GM12878 (cell line): Measurements from ENCODE around the gene CRYBA1. TPM values are rescaled to one million over a fixed set of nuclear protein-coding genes. Genes with fewer than 3 reads are reported as not detected.

Experiments used
- ATAC-seq: fragments of 200-7000 bp; cut with Tn5 transposase; 3 replicates; pipeline ENCODE4 v1.9.1; 2020; ENCODE audit warnings: mild to moderate bottlenecking, moderate library complexity
- BruUV-seq: library from RNA; stranded (reverse); fragments of 400-500 nt; replicated peaks from 2 replicates; lab custom pipeline; 2021; lab: Mats Ljungman, UMichigan
- CTCF ChIA-PET: fragments of 300-600 bp; sonication (Branson Sonifier 250); formaldehyde crosslinking; extraction: SDS; loops from one replicate; lab custom pipeline; 2021; ENCODE audit warnings: inconsistent platforms; lab: Yijun Ruan, JAX
- POLR2A ChIA-PET: fragments of 350-600 bp; formaldehyde crosslinking; extraction: SDS; loops from one replicate; lab custom pipeline; 2021; ENCODE audit warnings: inconsistent platforms; lab: Charles Lee
- RAD21 ChIA-PET: fragments of 300-600 bp; sonication (Branson Sonifier 250); formaldehyde crosslinking; loops from one replicate; lab custom pipeline; 2023; ENCODE audit warnings: antibody characterized with exemption; ENCODE audit not compliant: unreplicated experiment; lab: Charles Lee
- SMC1A ChIA-PET: fragments of 300-600 bp; sonication (Branson Sonifier 250); formaldehyde crosslinking; loops from one replicate; lab custom pipeline; 2023; ENCODE audit not compliant: unreplicated experiment, uncharacterized antibody; lab: Charles Lee
- DNase-seq: peaks from one replicate; pipeline ENCODE4 v3.0.0-alpha.2; 2011; ENCODE audit warnings: low read depth, low spot score
- FAIRE-seq: peaks from 3 replicates; lab custom pipeline; 2011; peaks lifted over from hg19 to GRCh38; lab: Jason Lieb, UNC
- H2AFZ ChIP-seq: 2 replicates; pipeline ENCODE4 v1.6.0; 2011; ENCODE audit warnings: low read depth, low read length, control low read depth; ENCODE audit not compliant: control insufficient read depth
- H3K27ac ChIP-seq: 2 replicates; pipeline ENCODE4 v1.5.1; 2011; ENCODE audit warnings: control low read depth; ENCODE audit not compliant: control insufficient read depth, insufficient read depth
- H3K27me3 ChIP-seq, 2 experiments: replicated peaks in 1 of 2; 2 replicates each; pipeline versions ENCODE4 v1.6.0 to v1.6.1; 2011; ENCODE audit warnings: low read length in 1 of 2; ENCODE audit not compliant: control insufficient read depth in 2 of 2, insufficient read depth in 2 of 2
- H3K36me3 ChIP-seq, 2 experiments: 2 replicates each; pipeline ENCODE4 v1.5.1; 2011; ENCODE audit warnings: low read length in 1 of 2; ENCODE audit not compliant: control insufficient read depth in 2 of 2, insufficient read depth in 2 of 2
- H3K4me1 ChIP-seq: 2 replicates; pipeline ENCODE4 v1.6.1; 2011; ENCODE audit warnings: mild to moderate bottlenecking, low read length, moderate library complexity, mixed read lengths; ENCODE audit not compliant: control insufficient read depth, insufficient read depth
- H3K4me2 ChIP-seq: 2 replicates; pipeline ENCODE4 v1.6.0; 2011; ENCODE audit warnings: control low read depth; ENCODE audit not compliant: control insufficient read depth, insufficient read depth
- H3K4me3 ChIP-seq: fragments of 200-600 bp; sonication (generic); 2 replicates; pipeline ENCODE4 v1.5.1; 2016
- H3K79me2 ChIP-seq: 2 replicates; pipeline ENCODE4 v1.6.0; 2011; ENCODE audit warnings: low read length; ENCODE audit not compliant: control insufficient read depth, insufficient read depth
- H3K9ac ChIP-seq: 2 replicates; pipeline ENCODE4 v1.8.0; 2011; ENCODE audit warnings: low read length, control low read depth, mixed read lengths; ENCODE audit not compliant: control insufficient read depth, insufficient read depth
- H3K9me3 ChIP-seq: replicated peaks from 3 replicates; pipeline ENCODE4 v1.5.1; 2011; ENCODE audit warnings: mild to moderate bottlenecking, low read length; ENCODE audit not compliant: control insufficient read depth, insufficient read depth
- H4K20me1 ChIP-seq: 2 replicates; pipeline ENCODE4 v1.6.0; 2011; ENCODE audit not compliant: control insufficient read depth, insufficient read depth
- CHD1 ChIP-seq: IDR thresholded peaks from 2 replicates; pipeline ENCODE4 v1.6.1; 2012; ENCODE audit warnings: low read depth, low read length, improper control_type of control experiment
- GATAD2B ChIP-seq: fragments of 450-650 bp; conservative IDR thresholded peaks from 2 replicates; pipeline ENCODE4 v1.6.1; 2017; ENCODE audit warnings: low read depth, mild to moderate bottlenecking, moderate library complexity
- IKZF1 ChIP-seq: fragments of 450-650 bp; conservative IDR thresholded peaks from 2 replicates; pipeline ENCODE4 v1.6.1; 2017; ENCODE audit warnings: antibody characterized with exemption, mild to moderate bottlenecking
- IKZF2 ChIP-seq, 2 experiments: fragments of 450-650 bp; IDR thresholded peaks; 2 replicates each; pipeline ENCODE4 v1.6.1; 2017; ENCODE audit warnings: mild to moderate bottlenecking in 2 of 2, moderate library complexity in 2 of 2
- MEF2B ChIP-seq: fragments of 450-650 bp; IDR thresholded peaks from 2 replicates; pipeline ENCODE4 v1.6.1; 2018; ENCODE audit warnings: mild to moderate bottlenecking, moderate library complexity; ENCODE audit not compliant: partially characterized antibody, poor library complexity, severe bottlenecking
- POLR2A ChIP-seq: IDR thresholded peaks from 2 replicates; pipeline ENCODE4 v1.6.1; 2011; ENCODE audit warnings: low read depth, mild to moderate bottlenecking, low read length
- RAD21 ChIP-seq: IDR thresholded peaks from 2 replicates; pipeline ENCODE4 v1.6.1; 2011; ENCODE audit warnings: mild to moderate bottlenecking, low read depth, low read length, moderate library complexity; ENCODE audit not compliant: insufficient read depth
- RUNX3 ChIP-seq: IDR thresholded peaks from 2 replicates; pipeline ENCODE4 v1.6.1; 2012; ENCODE audit warnings: low read length, inconsistent platforms
- SRF ChIP-seq, 2 experiments: IDR thresholded peaks; 2 replicates each; pipeline ENCODE4 v1.6.1; 2011; ENCODE audit warnings: low read depth in 2 of 2, low read length in 2 of 2, mild to moderate bottlenecking in 1 of 2, moderate library complexity in 1 of 2
- YY1 ChIP-seq: IDR thresholded peaks from 2 replicates; pipeline ENCODE4 v1.6.1; 2011; ENCODE audit warnings: low read depth, mild to moderate bottlenecking, low read length
- ZNF24 ChIP-seq: fragments of 450-650 bp; IDR thresholded peaks from 2 replicates; pipeline ENCODE4 v1.6.1; 2017; ENCODE audit warnings: antibody characterized with exemption, mild to moderate bottlenecking
- WGBS: methylation state at CpG from one replicate; pipeline ENCODE4 v1.1.6; 2016; ENCODE audit warnings: low lambda C conversion rate; ENCODE audit not compliant: insufficient replicate concordance, insufficient coverage; ENCODE audit errors: missing lambda C conversion rate; 5-methylcytosine and 5-hydroxymethylcytosine counted together
- in situ Hi-C: fragments of 300-500 bp; cut with MboI; formaldehyde crosslinking; loops from 9 replicates; pipeline ENCODE4 v1.14.3; 2018; ENCODE audit warnings: mixed read lengths
- intact Hi-C: fragments of 100-400 bp; cut with micrococcal nuclease; formaldehyde crosslinking; loops from one replicate; pipeline ENCODE4 v1.14.2; 2022; ENCODE audit not compliant: unreplicated experiment
- polyA plus RNA-seq, 11 experiments: library from polyadenylated mRNA; depleted of rRNA in 4 of 11; unstranded in 6 of 11; stranded (reverse) in 5 of 11; fragments of >200 nt; fragmentation: Nextera tagmentation in 4 of 11; fragmentation: Illumina TruSeq in 1 of 11; extraction: Ambion mirVana in 4 of 11; extraction: Trizol in 1 of 11; gene quantifications; 1 replicate in 1 of 11; 2 replicates in 10 of 11; pipeline versions ENCODE4 v1.2.1 to v1.2.3, GENCODE V29; 2011 to 2016; ENCODE audit warnings: inconsistent platforms in 2 of 11, missing spikeins in 2 of 11, low read depth in 1 of 11
- total RNA-seq, 4 experiments: library from RNA; depleted of rRNA in 3 of 4; stranded (reverse); fragments of >200 nt in 3 of 4; fragmentation: Illumina TruSeq in 1 of 4; extraction: Trizol in 1 of 4; gene quantifications; 2 replicates each; pipeline versions ENCODE4 v1.2.1 to v1.2.3, GENCODE V29; 2013 to 2021
- TF ChIP-seq, protein P1 (sequence below): fragments of 450-650 bp; IDR thresholded peaks from 2 replicates; pipeline ENCODE4 v1.6.1; 2016; ENCODE audit warnings: mild to moderate bottlenecking
- TF ChIP-seq, protein P2 (sequence below): fragments of 450-650 bp; IDR thresholded peaks from 2 replicates; pipeline ENCODE4 v1.6.1; 2017; ENCODE audit warnings: mild to moderate bottlenecking, low read depth, inconsistent platforms; ENCODE audit not compliant: poor library complexity, severe bottlenecking
- TF ChIP-seq, protein P3 (sequence below), 3 experiments: IDR thresholded peaks in 2 of 3; conservative IDR thresholded peaks in 1 of 3; 2 replicates each; pipeline ENCODE4 v1.5.1; 2011; ENCODE audit warnings: low read depth in 3 of 3, low read length in 3 of 3, mild to moderate bottlenecking in 3 of 3, control low read depth in 2 of 3, moderate library complexity in 2 of 3, inconsistent platforms in 1 of 3, mixed read lengths in 1 of 3; ENCODE audit not compliant: control insufficient read depth in 2 of 3, insufficient read depth in 1 of 3; ENCODE audit errors: extremely low read depth in 1 of 3

The CRYBA1 gene
- total and polyA plus RNA-seq, 10 of the 15 experiments (the other 5 are each of a cell fraction or from before 2014, with no cell fraction given): not detected

DNA sequence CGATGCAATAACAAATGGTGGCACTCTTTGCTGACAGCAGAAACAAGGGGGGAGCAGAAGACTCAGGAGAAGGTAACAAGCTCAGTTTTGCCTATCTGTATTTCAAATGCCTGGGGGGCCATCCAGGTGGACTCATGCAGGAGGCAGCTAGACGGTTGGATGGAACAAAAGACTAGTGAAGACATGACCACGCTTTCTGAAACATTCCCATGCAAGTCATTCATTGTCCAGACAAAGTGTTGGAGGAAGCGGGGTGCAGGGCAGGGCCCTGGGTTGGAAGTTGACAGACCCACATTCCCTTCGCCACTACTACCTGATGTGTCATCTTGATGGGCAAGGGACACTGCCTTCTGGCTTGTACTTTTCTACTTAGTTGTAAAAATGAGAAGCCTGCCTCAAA, 29.8 kb upstream of the CRYBA1 start (continued):
- no peak for TF ChIP-seq CHD1
- TF ChIP-seq, protein P1, sequence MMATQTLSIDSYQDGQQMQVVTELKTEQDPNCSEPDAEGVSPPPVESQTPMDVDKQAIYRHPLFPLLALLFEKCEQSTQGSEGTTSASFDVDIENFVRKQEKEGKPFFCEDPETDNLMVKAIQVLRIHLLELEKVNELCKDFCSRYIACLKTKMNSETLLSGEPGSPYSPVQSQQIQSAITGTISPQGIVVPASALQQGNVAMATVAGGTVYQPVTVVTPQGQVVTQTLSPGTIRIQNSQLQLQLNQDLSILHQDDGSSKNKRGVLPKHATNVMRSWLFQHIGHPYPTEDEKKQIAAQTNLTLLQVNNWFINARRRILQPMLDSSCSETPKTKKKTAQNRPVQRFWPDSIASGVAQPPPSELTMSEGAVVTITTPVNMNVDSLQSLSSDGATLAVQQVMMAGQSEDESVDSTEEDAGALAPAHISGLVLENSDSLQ: no peak

DNA sequence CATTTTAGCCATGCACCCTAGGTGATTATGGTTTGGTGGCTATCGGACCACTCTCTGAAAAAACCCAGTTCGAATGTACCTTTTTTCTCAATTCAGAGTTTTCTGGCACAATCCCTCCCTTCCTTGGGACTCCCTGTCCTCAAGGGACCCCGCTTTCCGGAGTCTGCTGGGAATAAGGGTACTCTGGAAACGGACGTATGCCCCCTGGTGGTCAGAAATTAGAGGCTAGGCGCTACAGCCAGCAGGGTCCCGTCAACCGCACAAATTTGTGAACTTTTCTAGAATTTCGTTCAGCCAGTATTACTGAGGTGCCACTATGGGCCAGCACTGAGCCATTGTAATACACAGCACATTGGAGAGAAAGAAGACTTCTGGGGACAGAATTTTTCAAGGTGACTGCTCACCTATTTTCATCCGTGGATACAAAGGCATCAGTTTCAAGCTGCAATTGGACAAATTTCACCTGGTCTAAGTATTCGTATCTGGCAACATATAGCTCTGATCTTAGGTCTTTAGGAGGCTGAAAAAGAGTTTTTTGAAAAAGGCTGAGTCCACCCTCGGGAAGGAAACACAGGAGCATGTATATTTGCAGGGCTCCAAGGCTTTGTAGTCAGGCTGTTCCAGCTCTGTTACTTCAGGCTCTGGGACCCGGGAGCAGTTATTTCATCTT, 27.1 kb upstream of the CRYBA1 start:
- Histone ChIP-seq H3K36me3 (no peaks in the 10 kb centered on the region), H3K27ac (no peak overlapping the region), H3K27me3 (no peaks in the 10 kb centered on the region), H3K9me3 (no peaks in the 10 kb centered on the region), H3K9ac (no peak overlapping the region), H3K4me1 (no peaks in the 10 kb centered on the region), H3K4me2 (no peak overlapping the region), H3K79me2 (no peaks in the 10 kb centered on the region), H4K20me1 (no peaks in the 10 kb centered on the region), H2AFZ (peak overlapping the region; percentile 57), H3K4me3 (no peak overlapping the region)
- intact Hi-C loops: loop anchor here (1.0 kb wide), 2 partner anchors 70 to 74 kb away; no protein-coding TSS in a partner anchor
- ChIA-PET POLR2A (interaction anchor here (1.3 to 2.8 kb wide), 5 partner anchors 23 to 74 kb away, joined by 3 to 14 read pairs (median 5); no protein-coding TSS in a partner anchor), RAD21 (interaction anchor here (0.5 to 9.7 kb wide), 16 partner anchors 11 to 254 kb away, joined by 3 to 182 read pairs (median 5); partner anchors contain the start of genes MYO18A and NUFIP2), CTCF (interaction anchor here (0.6 to 12.4 kb wide), 52 partner anchors 9 to 529 kb away, joined by 3 to 358 read pairs (median 5); partner anchors contain the start of gene MYO18A), SMC1A (interaction anchor here (0.8 to 7.4 kb wide), 24 partner anchors 8 to 138 kb away, joined by 3 to 150 read pairs (median 4); partner anchors contain the start of gene MYO18A)
- DNase-seq (no peak), FAIRE-seq (peak; percentile 90), ATAC-seq (peak; percentile 97)
- no TSS peak for BruUV-seq
- WGBS: 12% methylated on average over 14 of the region's 14 CpGs
- in situ Hi-C loops: no loop called here
- TF ChIP-seq ZNF24: 0 out of 2 replicates have a peak, but pooled peaks have one; percentile 46
- TF ChIP-seq, protein P2, sequence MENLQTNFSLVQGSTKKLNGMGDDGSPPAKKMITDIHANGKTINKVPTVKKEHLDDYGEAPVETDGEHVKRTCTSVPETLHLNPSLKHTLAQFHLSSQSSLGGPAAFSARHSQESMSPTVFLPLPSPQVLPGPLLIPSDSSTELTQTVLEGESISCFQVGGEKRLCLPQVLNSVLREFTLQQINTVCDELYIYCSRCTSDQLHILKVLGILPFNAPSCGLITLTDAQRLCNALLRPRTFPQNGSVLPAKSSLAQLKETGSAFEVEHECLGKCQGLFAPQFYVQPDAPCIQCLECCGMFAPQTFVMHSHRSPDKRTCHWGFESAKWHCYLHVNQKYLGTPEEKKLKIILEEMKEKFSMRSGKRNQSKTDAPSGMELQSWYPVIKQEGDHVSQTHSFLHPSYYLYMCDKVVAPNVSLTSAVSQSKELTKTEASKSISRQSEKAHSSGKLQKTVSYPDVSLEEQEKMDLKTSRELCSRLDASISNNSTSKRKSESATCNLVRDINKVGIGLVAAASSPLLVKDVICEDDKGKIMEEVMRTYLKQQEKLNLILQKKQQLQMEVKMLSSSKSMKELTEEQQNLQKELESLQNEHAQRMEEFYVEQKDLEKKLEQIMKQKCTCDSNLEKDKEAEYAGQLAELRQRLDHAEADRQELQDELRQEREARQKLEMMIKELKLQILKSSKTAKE: no peak
- 0 out of 2 replicates have a peak, but pooled peaks have one; percentile 29 for TF ChIP-seq GATAD2B
- TF ChIP-seq YY1: 0 out of 2 replicates have a peak, but pooled peaks have one; percentile 50
- TF ChIP-seq, protein P3, sequence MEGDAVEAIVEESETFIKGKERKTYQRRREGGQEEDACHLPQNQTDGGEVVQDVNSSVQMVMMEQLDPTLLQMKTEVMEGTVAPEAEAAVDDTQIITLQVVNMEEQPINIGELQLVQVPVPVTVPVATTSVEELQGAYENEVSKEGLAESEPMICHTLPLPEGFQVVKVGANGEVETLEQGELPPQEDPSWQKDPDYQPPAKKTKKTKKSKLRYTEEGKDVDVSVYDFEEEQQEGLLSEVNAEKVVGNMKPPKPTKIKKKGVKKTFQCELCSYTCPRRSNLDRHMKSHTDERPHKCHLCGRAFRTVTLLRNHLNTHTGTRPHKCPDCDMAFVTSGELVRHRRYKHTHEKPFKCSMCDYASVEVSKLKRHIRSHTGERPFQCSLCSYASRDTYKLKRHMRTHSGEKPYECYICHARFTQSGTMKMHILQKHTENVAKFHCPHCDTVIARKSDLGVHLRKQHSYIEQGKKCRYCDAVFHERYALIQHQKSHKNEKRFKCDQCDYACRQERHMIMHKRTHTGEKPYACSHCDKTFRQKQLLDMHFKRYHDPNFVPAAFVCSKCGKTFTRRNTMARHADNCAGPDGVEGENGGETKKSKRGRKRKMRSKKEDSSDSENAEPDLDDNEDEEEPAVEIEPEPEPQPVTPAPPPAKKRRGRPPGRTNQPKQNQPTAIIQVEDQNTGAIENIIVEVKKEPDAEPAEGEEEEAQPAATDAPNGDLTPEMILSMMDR (IDR thresholded peaks at IDR 0.05 in 2 of 3, conservative IDR thresholded peaks at IDR 0.05 in 1 of 3; ENCODE audit: control insufficient read depth in 2 of 3, extremely low read depth in 1 of 3, insufficient read depth in 1 of 3, low read depth in 3 of 3, low read length in 3 of 3): peak; percentile 76 to 95 (median 79)
- TF ChIP-seq IKZF1: peak; percentile 80
- no peak for TF ChIP-seq POLR2A
- peak; percentile 57 to 68 for TF ChIP-seq IKZF2 (IDR thresholded peaks at IDR 0.05)
- peak; percentile 46; the same call in 1 of the 2 replicates for TF ChIP-seq RUNX3
- TF ChIP-seq MEF2B: peak; percentile 49
- peak; percentile 54 for TF ChIP-seq RAD21
- no peak for TF ChIP-seq SRF (IDR thresholded peaks at IDR 0.05; ENCODE audit: low read depth in 2 of 2, low read length in 2 of 2)
